NCI-H226 (cell line): ENCODE measurements around the gene DCXR.

Experiments
- DNase-seq: peaks from one replicate; pipeline ENCODE4 v3.0.0-alpha.2; 2015

DCXR gene

DNA sequence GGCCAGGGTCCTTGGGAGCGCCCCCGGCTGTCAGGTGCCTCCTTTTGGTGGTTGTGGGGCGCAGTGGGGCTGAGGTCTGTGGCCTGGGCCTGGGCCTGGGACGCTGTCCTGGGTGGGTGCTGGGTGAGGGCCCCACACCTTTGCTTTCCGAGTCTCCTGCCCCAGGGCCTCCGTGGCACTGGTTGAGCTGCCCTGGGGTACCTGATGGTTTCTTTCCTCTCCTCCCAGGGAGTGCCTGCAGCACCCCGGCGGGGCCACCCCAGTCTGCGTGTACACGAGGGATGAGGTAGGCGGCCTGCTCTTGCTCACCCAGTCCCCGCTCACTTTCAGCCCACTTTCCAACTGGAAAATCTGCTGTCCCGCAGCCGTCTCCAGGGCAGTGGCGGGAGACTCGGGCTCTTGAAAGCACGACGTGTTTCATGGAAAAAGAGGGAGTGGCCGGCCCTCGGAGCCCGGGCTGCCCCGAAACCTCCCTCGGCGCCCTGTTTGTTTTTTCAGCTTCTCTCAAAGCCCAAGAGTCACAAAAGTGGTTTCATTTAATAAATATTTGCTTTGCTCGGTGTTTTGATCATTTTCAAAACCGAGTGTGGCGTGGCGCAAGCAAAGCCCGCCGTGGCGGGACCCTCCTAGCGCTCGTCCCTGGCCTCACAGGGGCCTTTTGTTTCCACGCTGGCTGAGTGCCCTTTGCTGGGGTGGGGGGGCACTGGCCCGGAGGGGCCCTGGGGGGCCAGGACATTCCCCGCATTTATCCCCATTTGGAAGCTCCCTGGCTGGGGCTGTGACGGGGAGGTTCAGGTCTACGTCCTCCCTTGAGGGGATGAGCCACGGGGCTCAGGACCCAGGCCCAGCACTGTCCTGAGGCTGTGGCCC is 42.7 kb downstream of the DCXR start:
- no peak for DNase-seq

DNA sequence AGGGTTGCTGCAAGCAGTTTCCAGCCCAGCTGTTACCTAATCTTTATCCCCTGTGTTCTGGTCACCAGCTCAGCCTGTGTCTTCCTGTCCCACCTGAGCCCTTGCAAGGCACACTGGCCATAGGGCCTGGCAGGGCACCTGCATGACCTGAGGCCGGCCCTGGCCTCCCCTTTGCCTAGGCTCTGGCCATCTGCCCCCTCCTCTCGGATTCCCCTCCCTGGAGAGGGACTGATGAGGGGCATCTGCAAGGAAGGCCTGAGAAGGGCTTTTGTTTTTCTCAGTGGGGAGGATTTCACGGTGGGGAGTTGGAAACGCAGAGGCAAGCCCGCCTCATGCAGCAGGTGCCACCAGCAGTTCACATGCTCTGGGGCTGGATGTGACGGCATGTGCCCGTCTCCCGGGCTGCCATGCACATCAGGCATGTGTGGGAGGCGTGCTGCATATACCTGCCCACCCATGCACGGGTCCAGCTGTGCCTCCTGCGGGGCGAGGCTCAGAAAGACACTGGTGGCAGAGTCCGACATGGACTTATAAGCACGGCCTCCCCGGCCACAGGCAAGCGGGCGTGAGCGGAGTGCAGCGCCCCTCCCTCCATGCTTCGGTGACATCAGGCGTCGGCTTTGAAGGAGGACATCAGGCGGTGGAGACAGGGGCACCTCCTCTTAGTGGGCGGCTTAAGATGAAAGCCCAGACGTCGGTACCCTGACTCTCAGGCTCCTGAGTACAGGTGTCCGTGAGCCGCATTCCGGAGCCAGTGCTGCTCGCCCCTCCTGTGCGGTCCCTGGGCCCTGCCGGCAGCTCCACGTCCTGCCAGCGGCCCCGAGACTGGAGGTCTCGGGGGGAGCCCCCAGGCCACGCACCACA is 43.5 kb downstream of the DCXR start:
- DNase-seq, result no peak

DNA sequence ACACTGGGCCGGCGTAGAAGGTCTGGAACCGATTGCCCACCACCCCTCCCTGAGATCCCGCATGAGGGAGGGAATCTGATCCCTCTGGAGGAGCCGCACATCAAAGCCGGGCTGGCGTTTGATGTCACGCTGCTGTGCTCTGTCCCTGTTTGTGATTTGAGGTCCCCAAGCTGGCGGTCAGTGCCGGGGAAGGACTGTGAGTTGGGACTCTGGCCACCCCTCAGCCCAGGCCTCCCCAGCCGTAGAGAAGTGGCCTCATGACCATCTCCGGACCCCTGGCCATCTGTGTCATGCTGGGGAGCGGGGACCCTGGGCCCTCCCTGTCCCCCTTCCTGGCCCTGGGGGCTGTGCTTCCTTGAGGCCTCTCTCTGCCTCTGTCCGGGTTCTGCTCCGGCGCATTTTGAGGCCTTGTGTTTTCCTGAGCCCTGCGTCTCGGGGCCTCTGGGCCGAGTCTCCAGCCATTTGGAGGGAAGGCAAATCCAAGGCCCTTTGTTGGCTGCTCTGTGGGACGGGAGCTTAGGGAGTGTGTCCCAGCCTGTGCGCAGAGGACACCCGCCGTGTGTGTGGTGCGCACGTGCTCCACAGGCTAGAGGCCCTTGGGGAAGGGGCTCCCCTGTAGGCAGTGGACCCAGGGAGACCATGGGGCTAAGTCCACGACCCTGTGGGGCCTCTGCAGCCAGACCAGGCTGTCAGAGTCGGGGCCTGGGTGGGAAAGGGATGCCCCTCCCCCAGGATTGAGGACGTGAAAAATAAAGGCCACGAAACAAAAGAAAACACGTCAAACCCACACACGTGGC is 45.0 kb downstream of the DCXR start:
- DNase-seq, result no peak

DNA sequence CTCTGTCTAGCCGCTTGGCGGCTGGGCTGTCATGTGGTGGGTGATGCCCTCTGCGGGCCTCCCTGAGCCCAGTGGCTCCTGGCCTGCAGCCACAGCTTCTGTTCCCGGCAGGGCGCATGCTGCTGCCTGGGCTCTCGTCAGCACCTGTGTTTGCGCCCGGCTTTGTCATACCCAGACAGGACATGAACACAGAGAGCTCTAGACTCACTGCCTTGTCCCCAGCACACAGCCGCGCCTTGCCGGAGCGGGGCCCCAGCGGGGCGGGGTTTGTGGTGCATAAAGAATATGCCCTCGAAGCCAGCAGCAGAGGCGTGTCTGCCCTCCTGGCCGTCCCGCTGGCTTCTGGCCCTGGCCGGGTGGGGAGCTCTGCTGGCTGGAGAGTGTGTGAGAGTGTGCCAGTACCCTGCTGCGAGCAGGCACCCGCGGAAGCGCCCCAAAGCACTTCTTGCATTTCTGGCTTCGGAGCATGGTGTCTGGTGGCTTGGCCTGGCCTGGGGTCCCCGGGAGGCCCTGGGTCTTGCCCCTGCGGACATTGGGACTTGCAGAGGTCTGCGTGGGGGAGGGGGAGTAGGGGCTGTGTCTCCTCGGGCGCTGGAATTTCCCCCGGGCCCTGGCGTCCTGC is 45.7 kb downstream of the DCXR start:
- no peak for DNase-seq

- no peak for DNase-seq
Measured at GRCh38 chr17:81990836-81991683, 46.4 kb downstream of the DCXR start.

DNA sequence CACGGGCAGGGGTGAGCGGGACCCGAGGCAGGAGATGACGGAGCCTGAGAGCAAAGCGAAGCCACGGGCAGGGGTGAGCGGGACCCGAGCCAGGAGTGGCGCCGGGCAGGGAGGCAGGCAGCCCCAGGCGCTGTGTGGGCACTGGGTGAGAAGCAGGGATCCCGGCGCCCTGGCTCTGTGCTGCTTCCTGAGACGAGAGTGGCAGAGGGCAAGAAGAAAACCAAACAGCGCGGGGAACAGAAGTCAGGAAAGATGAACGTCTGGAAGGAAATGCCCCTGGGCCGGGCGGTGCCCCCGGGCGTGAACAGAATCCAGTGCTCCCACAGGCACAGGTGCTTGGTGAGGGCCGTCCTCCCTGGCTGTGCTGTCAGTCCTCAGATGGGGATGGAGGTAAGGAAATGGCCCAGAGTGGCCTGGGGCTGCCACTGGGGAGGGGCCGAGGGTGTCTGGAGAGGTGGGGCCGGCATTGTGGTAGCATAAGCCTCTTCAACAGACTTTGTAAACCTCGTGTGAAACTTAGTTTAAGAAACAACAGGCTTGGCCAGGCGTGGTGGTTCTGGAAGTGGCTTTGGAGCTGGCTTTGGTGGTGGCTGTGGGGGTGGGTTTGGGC is 50.2 kb downstream of the DCXR start:
- DNase-seq, result no peak

DNA sequence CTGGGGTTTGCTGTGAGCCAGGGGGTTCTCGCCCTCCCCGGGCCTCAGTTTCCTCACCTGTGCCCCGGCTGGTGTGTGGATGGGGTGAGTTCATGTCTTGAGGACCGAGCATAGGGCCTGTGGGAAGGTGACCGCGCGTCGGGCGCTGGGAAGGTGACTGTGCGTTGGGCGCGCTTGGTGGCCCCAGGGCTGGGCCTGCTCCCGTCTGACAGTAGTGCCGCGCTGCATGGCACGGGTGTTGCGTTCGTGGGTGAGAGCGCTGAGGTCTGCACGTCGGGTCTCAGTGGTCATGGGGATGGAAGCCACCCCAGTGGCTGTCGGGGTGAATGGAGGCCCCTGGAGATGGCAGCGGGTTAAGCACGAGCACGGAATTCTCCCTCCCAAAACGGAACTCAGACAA is 50.9 kb downstream of the DCXR start:
- no peak for DNase-seq
